Calu3 (cell line): ENCODE results near the gene PSMG3. TPM values are rescaled to one million over a fixed set of nuclear protein-coding genes. Genes with fewer than 3 reads are reported as not detected.
A peak's percentile ranks its signal among the peaks of the same experiment; 100 is the strongest.

ENCODE experiments used
- BruUV-seq: library from RNA; stranded (reverse); fragments of 400-500 nt; replicated peaks from 2 replicates; lab custom pipeline; 2021; lab: Mats Ljungman, UMichigan
- CTCF ChIA-PET: fragments of 300-600 bp; sonication (Branson Sonifier 250); formaldehyde crosslinking; loops from one replicate; lab custom pipeline; 2022; ENCODE audit warnings: antibody characterized with exemption; lab: Charles Lee
- DNase-seq: peaks from one replicate; pipeline ENCODE4 v3.0.0; 2022
- H3K27ac Mint-ChIP-seq: one replicate; pipeline ENCODE4 v1.8.0; 2022; ENCODE audit warnings: mixed read lengths; ENCODE audit not compliant: unreplicated experiment
- H3K27me3 Mint-ChIP-seq: one replicate; pipeline ENCODE4 v1.8.0; 2022; ENCODE audit warnings: mixed read lengths; ENCODE audit not compliant: unreplicated experiment
- H3K36me3 Mint-ChIP-seq: one replicate; pipeline ENCODE4 v1.8.0; 2022; ENCODE audit warnings: mild to moderate bottlenecking, moderate library complexity, mixed read lengths; ENCODE audit not compliant: insufficient read depth, unreplicated experiment
- H3K4me1 Mint-ChIP-seq: one replicate; pipeline ENCODE4 v1.8.0; 2022; ENCODE audit warnings: mild to moderate bottlenecking, low read depth, mixed read lengths; ENCODE audit not compliant: unreplicated experiment
- H3K4me3 Mint-ChIP-seq: one replicate; pipeline ENCODE4 v1.8.0; 2022; ENCODE audit warnings: mild to moderate bottlenecking, low read depth, moderate library complexity, mixed read lengths; ENCODE audit not compliant: unreplicated experiment
- H3K9me3 Mint-ChIP-seq: one replicate; pipeline ENCODE4 v1.8.0; 2022; ENCODE audit warnings: low read depth, mixed read lengths; ENCODE audit not compliant: unreplicated experiment
- CTCF ChIP-seq: fragments of 200-600 bp; IDR thresholded peaks from one replicate; pipeline ENCODE4 v1.8.0; 2022; ENCODE audit warnings: antibody characterized with exemption; ENCODE audit not compliant: unreplicated experiment
- intact Hi-C: fragments of 100-400 bp; cut with micrococcal nuclease; formaldehyde crosslinking; loops from one replicate; pipeline ENCODE4 v1.10.0; 2022; ENCODE audit not compliant: unreplicated experiment
- total RNA-seq: library from RNA; stranded (reverse); gene quantifications from 2 replicates; pipeline ENCODE4 v1.2.3, GENCODE V29; 2022

PSMG3 gene
- total RNA-seq, 1 experiment from 2014 or later = 64.0 TPM

GRCh38 chr7:1532456-1533254 lies 37.2 kb downstream of the PSMG3 start:
- H3K4me1 Mint-ChIP-seq = peaks cover 46% of the 10 kb centered on the region
- no peaks in the 10 kb centered on the region for H3K9me3 Mint-ChIP-seq
- BruUV-seq = TSS peak; percentile 92
- H3K27me3 Mint-ChIP-seq = peaks cover 3% of the 10 kb centered on the region
- peak overlapping the region; percentile 96 for H3K4me3 Mint-ChIP-seq
- CTCF ChIA-PET = interaction anchor here (0.7 to 3.4 kb wide), 5 partner anchors 11 to 26 kb away, joined by 3 to 16 read pairs (median 3); partner anchors contain the start of gene TMEM184A
- peak overlapping the region; percentile 89 for H3K27ac Mint-ChIP-seq
- no peak for TF ChIP-seq CTCF
- peaks cover 84% of the 10 kb centered on the region for H3K36me3 Mint-ChIP-seq
- peak; percentile 92 for DNase-seq
- intact Hi-C loops = loop anchor here (2.0 kb wide), 1 partner anchor 24 kb away; the partner anchor contains the start of gene TMEM184A

- Mint-ChIP-seq H3K36me3 (peaks cover 77% of the 10 kb centered on the region), H3K27ac (peak overlapping the region; percentile 89), H3K9me3 (no peaks in the 10 kb centered on the region), H3K4me1 (peaks cover 43% of the 10 kb centered on the region), H3K27me3 (peaks cover 9% of the 10 kb centered on the region), H3K4me3 (peak overlapping the region; percentile 96)
- intact Hi-C loops = loop anchor here (2.0 kb wide), 1 partner anchor 25 kb away; the partner anchor contains the start of gene TMEM184A
- DNase-seq = no peak
- no TSS peak for BruUV-seq
- no peak for TF ChIP-seq CTCF
- CTCF ChIA-PET = interaction anchor here (3.4 kb wide), 1 partner anchor 24 kb away, joined by 16 read pairs; the partner anchor contains the start of gene TMEM184A
Measured at GRCh38 chr7:1531979-1532455, 37.8 kb downstream of the PSMG3 start.

GRCh38 chr7:1531263-1531978 lies 38.4 kb downstream of the PSMG3 start:
- intact Hi-C loops = no loop called here
- no peak for DNase-seq
- Mint-ChIP-seq H3K9me3 (no peaks in the 10 kb centered on the region), H3K27me3 (peaks cover 15% of the 10 kb centered on the region), H3K36me3 (peaks cover 71% of the 10 kb centered on the region), H3K4me3 (peak overlapping the region; percentile 96), H3K27ac (peak overlapping the region; percentile 89), H3K4me1 (peaks cover 37% of the 10 kb centered on the region)
- TF ChIP-seq CTCF = no peak
- BruUV-seq = no TSS peak
- CTCF ChIA-PET = interaction anchor here (3.4 kb wide), 1 partner anchor 25 kb away, joined by 16 read pairs; the partner anchor contains the start of gene TMEM184A

GRCh38 chr7:1530946-1531262 lies 38.9 kb downstream of the PSMG3 start:
- CTCF ChIA-PET = interaction anchor here (3.4 kb wide), 1 partner anchor 25 kb away, joined by 16 read pairs; the partner anchor contains the start of gene TMEM184A
- Mint-ChIP-seq H3K36me3 (peaks cover 66% of the 10 kb centered on the region), H3K27me3 (peaks cover 20% of the 10 kb centered on the region), H3K27ac (no peak overlapping the region), H3K4me1 (peaks cover 32% of the 10 kb centered on the region), H3K9me3 (no peaks in the 10 kb centered on the region), H3K4me3 (peak overlapping the region; percentile 96)
- DNase-seq = no peak
- no peak for TF ChIP-seq CTCF
- no TSS peak for BruUV-seq
- intact Hi-C loops = no loop called here
